Stomach smooth muscle (tissue), 2 donors: ENCODE results near the gene SYT14.
"Not testable (repeated sequence)": the region's sequence is repeated elsewhere in the genome, so short reads cannot be mapped to it uniquely, and the experiment has no call there.

Experiments used
- H3K27ac ChIP-seq: one replicate; pipeline ENCODE4 v1.7.0; 2013; ENCODE audit warnings: mild to moderate bottlenecking, low read length, inconsistent platforms
- H3K27me3 ChIP-seq, 2 donors: one replicate each; pipeline ENCODE4 v1.7.0; 2013; ENCODE audit warnings: low read length in 2 of 2; ENCODE audit not compliant: insufficient read depth in 2 of 2, control insufficient read depth in 1 of 2
- H3K36me3 ChIP-seq, 2 donors: one replicate each; pipeline ENCODE4 v1.7.0; 2013; ENCODE audit warnings: low read length in 2 of 2; ENCODE audit not compliant: control insufficient read depth in 2 of 2, insufficient read depth in 2 of 2
- H3K4me1 ChIP-seq: one replicate; pipeline ENCODE4 v1.7.0; 2013; ENCODE audit warnings: low read length; ENCODE audit not compliant: control insufficient read depth, insufficient read depth
- H3K4me3 ChIP-seq, 2 donors: one replicate each; pipeline ENCODE4 v1.7.0; 2013; ENCODE audit warnings: low read length in 2 of 2
- H3K9ac ChIP-seq, 2 donors: one replicate each; pipeline ENCODE4 v1.7.0; 2013; ENCODE audit warnings: low read length in 2 of 2, mild to moderate bottlenecking in 1 of 2
- H3K9me3 ChIP-seq, 2 donors: one replicate each; pipeline ENCODE4 v1.7.0; 2013; ENCODE audit warnings: low read length in 2 of 2; ENCODE audit not compliant: control insufficient read depth in 2 of 2
- donor health status: healthy.
- donor health status: Pancreatic carcinoma.

The SYT14 gene

GRCh38 chr1:209937996-209938959 is at the start of gene SYT14:
SYT14 (plus strand) TSS chr1:209938217; CDS start chr1:209938265, 48 bp downstream.
- Histone ChIP-seq H3K36me3 (no peaks in the 10 kb centered on the region), H3K27ac (no peak within 1 kb of the TSS), H3K9ac (no peak within 1 kb of the TSS), H3K9me3 (peaks cover 0 to 2% of the 10 kb centered on the region in 2 donors), H3K4me3 (no peak within 1 kb of the TSS), H3K27me3 (peaks cover 11 to 14% of the 10 kb centered on the region in 2 donors), H3K4me1 (no peaks in the 10 kb centered on the region)

DNA sequence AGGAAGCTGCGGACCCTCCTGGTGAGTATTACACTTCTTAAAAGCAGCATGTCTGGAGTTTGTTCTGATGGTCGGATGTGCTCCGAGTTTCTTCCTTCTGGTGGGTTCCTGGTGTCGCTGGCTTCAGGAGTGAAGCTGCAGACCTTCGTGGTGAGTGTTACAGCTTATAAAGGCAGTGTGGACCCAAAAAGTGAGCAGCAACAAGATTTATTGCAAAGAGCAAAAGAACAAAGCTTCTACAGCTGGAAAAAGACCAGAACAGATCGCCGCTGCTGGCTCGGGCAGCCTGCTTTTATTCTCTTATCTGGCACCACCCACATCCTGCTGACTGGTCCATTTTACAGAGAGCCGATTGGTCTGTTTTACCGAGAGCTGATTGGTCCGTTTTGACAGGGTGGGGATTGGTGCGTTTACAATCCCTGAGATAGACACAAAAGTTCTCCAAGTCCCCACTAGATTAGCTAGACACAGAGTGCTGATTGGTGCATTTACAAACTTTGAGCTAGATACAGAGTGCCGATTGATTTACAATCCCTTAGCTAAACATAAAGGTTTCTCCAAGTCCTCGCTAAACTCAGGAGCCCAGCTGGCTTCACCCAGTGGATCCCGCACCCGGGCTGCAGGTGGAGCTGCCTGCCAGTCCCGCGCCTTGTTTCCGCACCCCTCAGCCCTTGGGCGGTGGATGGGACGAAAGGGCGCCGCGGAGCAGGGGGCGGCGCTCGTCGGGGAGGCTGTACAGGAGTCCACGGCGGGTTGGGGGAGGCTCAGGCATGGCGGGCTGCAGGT is 49.5 kb upstream of the SYT14 start:
- not testable (repeated sequence) for H3K4me3 ChIP-seq, H3K9me3 ChIP-seq, H3K36me3 ChIP-seq, H3K9ac ChIP-seq, H3K27ac ChIP-seq, H3K27me3 ChIP-seq, H3K4me1 ChIP-seq

DNA sequence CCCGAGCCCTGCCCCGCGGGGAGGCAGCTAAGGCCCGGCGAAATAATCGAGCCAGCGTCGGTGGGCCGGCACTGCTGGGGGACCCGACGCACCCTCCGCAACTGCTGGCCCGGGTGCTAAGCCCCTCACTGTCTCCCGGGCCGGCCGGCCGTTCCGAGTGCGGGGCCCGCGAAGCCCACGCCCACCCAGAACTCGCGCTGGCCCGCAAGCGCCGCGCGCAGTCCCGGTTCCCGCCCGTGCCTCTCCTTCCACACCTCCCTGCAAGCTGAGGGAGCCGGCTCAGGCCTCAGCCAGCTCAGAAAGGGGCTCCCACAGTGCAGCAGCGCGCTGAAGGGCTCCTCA is 49.0 kb upstream of the SYT14 start:
- no peaks in the 10 kb centered on the region for H3K9me3 ChIP-seq
- no peak overlapping the region for H3K4me3 ChIP-seq
- no peak overlapping the region for H3K9ac ChIP-seq

DNA sequence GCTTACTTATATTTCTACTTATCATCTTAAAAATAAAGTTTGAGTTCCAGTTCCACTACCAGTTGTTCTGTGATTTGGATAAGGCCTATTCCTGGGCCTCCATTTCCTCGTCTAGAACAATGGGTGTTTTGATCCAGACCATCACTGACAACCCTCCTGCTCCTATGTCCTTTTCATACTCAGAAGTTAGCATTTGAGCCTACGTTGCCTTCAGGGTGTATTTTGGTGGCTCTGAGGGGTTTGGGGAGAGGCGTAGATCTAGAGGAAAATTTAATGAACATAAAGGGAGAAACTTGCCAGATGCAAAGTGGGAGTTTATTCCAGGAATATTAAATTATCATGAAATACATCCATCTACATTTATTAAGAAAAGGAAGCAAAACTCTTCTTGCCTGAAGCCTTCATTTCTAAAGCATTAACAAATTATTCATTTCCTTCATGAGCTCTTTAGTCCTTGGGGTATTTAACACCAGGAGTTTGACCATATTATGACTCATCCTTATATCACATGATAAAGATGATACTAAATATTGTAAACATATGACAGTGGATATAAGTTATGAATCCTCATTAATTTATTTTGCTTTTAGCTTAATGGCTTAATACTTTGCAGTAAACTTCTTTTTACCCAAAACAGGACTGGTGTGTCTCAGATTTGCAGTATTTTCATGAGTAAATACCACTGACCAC is 47.2 kb upstream of the SYT14 start:
- no peak overlapping the region for H3K27ac ChIP-seq

More for the DNA sequence above, 49.0 kb upstream of the SYT14 start:
- H3K27ac ChIP-seq = no peak overlapping the region
- H3K36me3 ChIP-seq = no peaks in the 10 kb centered on the region
- no peaks in the 10 kb centered on the region for H3K4me1 ChIP-seq
- H3K27me3 ChIP-seq = no peaks in the 10 kb centered on the region

DNA sequence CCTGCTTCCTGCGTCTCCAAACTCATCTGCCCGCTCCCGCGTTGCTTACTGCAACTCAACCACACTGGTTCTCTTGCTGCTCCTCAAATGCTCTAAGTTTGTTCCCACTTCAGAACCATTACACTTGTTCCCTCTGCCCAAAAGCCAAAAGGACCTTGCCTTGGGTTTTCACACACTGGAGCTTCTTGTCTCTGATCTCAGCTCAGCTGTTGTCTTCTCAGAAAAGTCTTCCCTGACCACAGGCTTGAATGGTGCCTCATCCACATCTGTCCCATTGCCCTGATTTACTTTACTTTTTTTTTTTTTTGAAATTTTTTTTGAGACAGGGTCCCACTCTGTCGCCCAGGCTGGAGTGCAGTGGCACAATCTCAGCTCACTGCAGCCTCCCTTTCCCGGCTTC is 44.3 kb upstream of the SYT14 start:
- Histone ChIP-seq H3K9ac (no peak overlapping the region), H3K4me1 (no peaks in the 10 kb centered on the region), H3K9me3 (no peaks in the 10 kb centered on the region), H3K27ac (no peak overlapping the region), H3K4me3 (no peak overlapping the region), H3K36me3 (no peaks in the 10 kb centered on the region), H3K27me3 (no peaks in the 10 kb centered on the region)

More for the DNA sequence above, 47.2 kb upstream of the SYT14 start:
- no peak overlapping the region for H3K4me3 ChIP-seq
- H3K9me3 ChIP-seq = no peaks in the 10 kb centered on the region
- no peaks in the 10 kb centered on the region for H3K4me1 ChIP-seq
- no peaks in the 10 kb centered on the region for H3K36me3 ChIP-seq
- no peaks in the 10 kb centered on the region for H3K27me3 ChIP-seq
- no peak overlapping the region for H3K9ac ChIP-seq

DNA sequence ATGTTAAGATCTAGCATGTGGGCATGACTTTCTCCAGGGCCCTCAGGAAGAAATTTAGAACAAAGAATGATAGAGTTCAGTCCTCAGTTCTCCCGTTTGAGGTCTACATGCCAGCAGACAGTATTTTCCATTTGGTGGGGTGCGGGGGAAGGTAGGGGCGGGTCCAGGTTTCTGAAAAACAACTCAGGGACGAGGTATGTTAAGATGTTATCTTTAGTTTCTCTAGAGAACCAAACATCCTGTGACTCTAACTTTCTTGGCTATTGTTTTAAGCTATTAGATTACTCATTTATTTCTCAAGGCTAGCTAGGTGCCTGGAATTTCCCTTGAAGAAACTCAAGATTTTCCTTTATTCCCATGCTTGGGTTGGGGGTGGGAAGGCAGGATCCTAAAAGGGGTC is 42.3 kb upstream of the SYT14 start:
- H3K4me3 ChIP-seq = no peak overlapping the region
- no peaks in the 10 kb centered on the region for H3K4me1 ChIP-seq
- no peaks in the 10 kb centered on the region for H3K36me3 ChIP-seq
- H3K9ac ChIP-seq = no peak overlapping the region
- H3K27me3 ChIP-seq = no peaks in the 10 kb centered on the region
- H3K27ac ChIP-seq = no peak overlapping the region
- H3K9me3 ChIP-seq = no peaks in the 10 kb centered on the region

GRCh38 chr1:209896346-209896745 is 41.7 kb upstream of the SYT14 start:
- Histone ChIP-seq H3K4me3 (no peak overlapping the region), H3K27ac (no peak overlapping the region), H3K27me3 (no peaks in the 10 kb centered on the region), H3K9me3 (no peaks in the 10 kb centered on the region), H3K4me1 (no peaks in the 10 kb centered on the region), H3K9ac (no peak overlapping the region), H3K36me3 (no peaks in the 10 kb centered on the region)

- H3K4me1 ChIP-seq, H3K9me3 ChIP-seq, H3K36me3 ChIP-seq, H3K27me3 ChIP-seq, H3K4me3 ChIP-seq, H3K27ac ChIP-seq, H3K9ac ChIP-seq: not testable (repeated sequence)
Measured at GRCh38 chr1:209898271-209898670, 39.7 kb upstream of the SYT14 start.

GRCh38 chr1:209898851-209899250 is 39.2 kb upstream of the SYT14 start:
- H3K27me3 ChIP-seq, H3K27ac ChIP-seq, H3K9me3 ChIP-seq, H3K9ac ChIP-seq, H3K4me1 ChIP-seq, H3K36me3 ChIP-seq, H3K4me3 ChIP-seq: not testable (repeated sequence)

DNA sequence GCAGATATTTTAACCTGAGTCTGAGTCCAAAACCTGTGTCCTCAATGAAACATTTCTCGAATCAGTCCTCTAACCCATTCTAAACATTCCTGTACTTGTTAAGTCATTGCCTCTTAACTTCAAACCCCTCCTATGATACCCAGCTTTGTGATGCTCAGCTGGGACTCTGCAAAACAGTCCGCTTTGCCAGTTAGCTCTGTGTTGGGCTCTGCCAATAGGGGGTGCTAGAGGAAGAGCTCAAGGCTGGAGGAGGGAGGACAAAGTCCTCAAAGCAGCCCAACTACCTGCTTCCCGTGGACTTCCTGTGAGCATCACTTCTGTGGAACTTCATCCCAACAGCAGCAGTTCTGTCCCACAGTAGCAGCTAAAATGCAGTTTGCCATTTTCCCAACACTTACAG is 38.1 kb upstream of the SYT14 start:
- Histone ChIP-seq H3K4me1 (no peaks in the 10 kb centered on the region), H3K27me3 (no peaks in the 10 kb centered on the region), H3K9me3 (no peaks in the 10 kb centered on the region), H3K4me3 (no peak overlapping the region), H3K36me3 (no peaks in the 10 kb centered on the region), H3K27ac (no peak overlapping the region), H3K9ac (no peak overlapping the region)
